Ascending aorta (tissue), 2 donors: ENCODE measurements around the gene DSG4. TPM values are rescaled to one million over a fixed set of nuclear protein-coding genes. Genes with fewer than 3 reads are reported as not detected.

Experiments used
- DNase-seq, 2 donors: peaks; one replicate each; pipeline ENCODE4 v3.0.0-alpha.2; 2019; ENCODE audit warnings: low spot score in 2 of 2
- H3K27ac ChIP-seq, 2 donors: fragments of 200-600 bp; sonication (generic); one replicate each; pipeline ENCODE4 v1.5.1; 2016 to 2017; ENCODE audit warnings: mild to moderate bottlenecking in 1 of 2
- H3K27me3 ChIP-seq: fragments of 200-600 bp; sonication (generic); one replicate; pipeline ENCODE4 v1.5.1; 2017
- H3K36me3 ChIP-seq, 2 donors: fragments of 200-600 bp; sonication (generic); one replicate each; pipeline ENCODE4 v1.5.1; 2016
- H3K4me1 ChIP-seq, 2 donors: fragments of 200-600 bp; sonication (generic); one replicate each; pipeline ENCODE4 v1.5.1; 2016 to 2017; ENCODE audit warnings: mild to moderate bottlenecking in 1 of 2
- H3K4me3 ChIP-seq, 2 donors: fragments of 200-600 bp; sonication (generic); one replicate each; pipeline ENCODE4 v1.5.1; 2016 to 2017; ENCODE audit warnings: mild to moderate bottlenecking in 1 of 2
- H3K9me3 ChIP-seq, 2 donors: fragments of 200-600 bp; sonication (generic); one replicate each; pipeline ENCODE4 v1.5.1; 2016
- CTCF ChIP-seq, 3 experiments: fragments of 200-600 bp in 2 of 3; fragments of 450-650 bp in 1 of 3; sonication (generic) in 2 of 3; IDR thresholded peaks; one replicate each; pipeline ENCODE4 v1.5.1; 2016 to 2019; ENCODE audit warnings: antibody characterized with exemption in 3 of 3, mild to moderate bottlenecking in 1 of 3, moderate library complexity in 1 of 3
- intact Hi-C: fragments of 100-400 bp; cut with DNase I; formaldehyde crosslinking; loops from one replicate; pipeline ENCODE4 v1.15.1; 2023
- total RNA-seq: library from RNA; depleted of rRNA; stranded (reverse); fragments of >200 nt; gene quantifications from one replicate; pipeline ENCODE4 v1.1.0, GENCODE V29; 2016

DSG4 gene
- total RNA-seq, 1 donor from 2014 or later, result not detected

- Histone ChIP-seq H3K36me3 (no peaks in the 10 kb centered on the region), H3K9me3 (no peaks in the 10 kb centered on the region), H3K4me1 (no peaks in the 10 kb centered on the region), H3K4me3 (no peak overlapping the region), H3K27ac (no peak overlapping the region), H3K27me3 (no peaks in the 10 kb centered on the region)
- no peak for TF ChIP-seq CTCF (IDR thresholded peaks at IDR 0.05)
- intact Hi-C loops, result no loop called here
- DNase-seq, result no peak
These were observed 12.4 kb upstream of the DSG4 start for GRCh38 chr18:31364190-31364589.

DNA sequence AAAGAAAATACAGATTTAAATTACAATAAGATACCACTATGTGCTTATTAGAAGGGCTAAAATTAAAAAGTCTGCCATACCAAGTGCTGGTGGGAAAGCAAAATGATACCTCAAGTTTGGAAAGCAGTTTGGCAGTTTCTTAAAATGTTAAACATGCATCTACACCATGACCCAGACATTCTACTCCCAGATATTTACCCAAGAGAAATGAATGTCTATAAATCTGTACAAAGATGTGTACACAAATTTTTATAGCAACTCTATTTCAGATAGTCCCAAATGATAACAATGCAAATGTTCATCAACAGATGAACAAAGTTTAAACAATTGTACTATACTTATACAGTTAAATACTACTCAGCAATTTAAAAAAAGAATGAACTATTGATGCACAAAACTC, 7.1 kb upstream of the DSG4 start:
- intact Hi-C loops, result no loop called here

DNA sequence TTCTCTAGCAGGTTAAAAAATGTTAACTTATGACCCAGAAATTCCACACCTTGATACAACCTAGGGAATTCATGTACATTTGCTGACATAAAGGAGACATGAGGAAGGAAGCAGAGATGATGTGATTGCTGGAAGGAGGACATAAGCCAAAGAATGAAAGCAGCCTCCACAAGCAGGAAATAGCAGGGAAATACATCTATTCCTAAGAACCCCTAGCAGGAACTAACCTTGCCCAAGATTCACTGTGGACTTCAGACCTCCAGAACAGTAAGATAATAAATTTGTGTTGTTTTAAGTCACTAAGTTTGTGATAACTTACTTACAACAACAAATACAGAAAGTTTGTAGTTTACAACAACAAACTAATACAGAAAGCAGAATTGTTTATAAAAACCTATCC, 4.6 kb upstream of the DSG4 start:
- Histone ChIP-seq H3K9me3 (no peaks in the 10 kb centered on the region), H3K27ac (no peak overlapping the region), H3K27me3 (no peaks in the 10 kb centered on the region), H3K36me3 (no peaks in the 10 kb centered on the region), H3K4me3 (no peak overlapping the region), H3K4me1 (no peaks in the 10 kb centered on the region)
- TF ChIP-seq CTCF (IDR thresholded peaks at IDR 0.05), result no peak
- intact Hi-C loops, result no loop called here
- DNase-seq, result no peak

More for the DNA sequence above, 7.1 kb upstream of the DSG4 start:
- no peak for DNase-seq
- no peak for TF ChIP-seq CTCF (IDR thresholded peaks at IDR 0.05)
- Histone ChIP-seq H3K4me1 (no peaks in the 10 kb centered on the region), H3K27me3 (no peaks in the 10 kb centered on the region), H3K36me3 (no peaks in the 10 kb centered on the region), H3K27ac (no peak overlapping the region), H3K4me3 (no peak overlapping the region), H3K9me3 (no peaks in the 10 kb centered on the region)

DNA sequence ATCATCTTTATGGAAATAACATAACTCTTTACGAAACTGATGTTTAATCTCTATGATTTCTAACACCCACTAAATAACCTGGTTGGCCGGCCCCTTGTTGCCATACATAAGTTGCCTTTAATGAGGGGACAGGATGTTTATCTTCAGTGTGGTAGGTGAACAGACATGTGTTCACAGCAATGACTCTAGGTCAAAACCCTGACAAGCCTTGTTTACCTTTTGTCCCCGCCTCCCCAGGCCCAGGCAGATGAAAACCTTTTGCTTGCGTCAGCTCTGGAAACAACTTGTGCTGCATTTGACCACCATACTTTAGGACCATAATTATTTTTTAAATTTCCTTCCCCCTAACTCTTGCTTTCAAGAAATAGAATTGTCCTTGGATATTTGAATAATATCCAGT, 2.9 kb upstream of the DSG4 start:
- TF ChIP-seq CTCF (IDR thresholded peaks at IDR 0.05), result no peak
- H3K9me3 ChIP-seq, result no peaks in the 10 kb centered on the region
- no peak for DNase-seq
- no peak overlapping the region for H3K27ac ChIP-seq
- H3K4me1 ChIP-seq, result no peaks in the 10 kb centered on the region
- no peaks in the 10 kb centered on the region for H3K36me3 ChIP-seq
- H3K4me3 ChIP-seq, result no peak overlapping the region
- H3K27me3 ChIP-seq, result no peaks in the 10 kb centered on the region
- intact Hi-C loops, result no loop called here

GRCh38 chr18:31380912-31381311, 4.3 kb downstream of the DSG4 start:
- Histone ChIP-seq H3K27me3 (no peaks in the 10 kb centered on the region), H3K4me1 (no peaks in the 10 kb centered on the region), H3K27ac (no peak overlapping the region), H3K36me3 (no peaks in the 10 kb centered on the region), H3K4me3 (no peak overlapping the region), H3K9me3 (no peaks in the 10 kb centered on the region)
- intact Hi-C loops, result no loop called here
- DNase-seq, result no peak
- TF ChIP-seq CTCF (IDR thresholded peaks at IDR 0.05), result no peak

DNA sequence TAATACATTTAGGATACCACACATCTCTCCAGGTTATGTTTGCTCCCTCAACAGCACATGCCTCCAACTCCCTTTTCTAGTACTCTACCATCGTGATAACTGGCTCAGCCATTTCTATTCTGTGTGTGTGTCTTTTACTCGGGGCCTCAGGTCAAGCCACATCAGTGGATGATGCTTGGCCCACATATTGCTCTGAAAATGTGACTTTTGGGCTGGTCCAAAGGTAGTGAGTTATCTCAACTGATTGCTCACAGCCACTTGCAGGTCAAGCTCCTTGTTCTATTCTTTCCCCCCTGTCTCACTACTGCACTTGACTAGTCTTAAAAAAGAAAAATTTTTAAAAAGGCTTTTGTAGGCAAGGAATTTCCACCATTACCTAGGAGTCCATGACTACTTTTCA, 5.5 kb downstream of the DSG4 start:
- Histone ChIP-seq H3K27ac (no peak overlapping the region), H3K9me3 (no peaks in the 10 kb centered on the region), H3K4me1 (no peaks in the 10 kb centered on the region), H3K36me3 (no peaks in the 10 kb centered on the region), H3K27me3 (no peaks in the 10 kb centered on the region), H3K4me3 (no peak overlapping the region)
- no peak for TF ChIP-seq CTCF (IDR thresholded peaks at IDR 0.05)
- no peak for DNase-seq
- intact Hi-C loops, result no loop called here
